ENCODE results near the gene UMODL1.

Gene UMODL1

GRCh38 chr21:42059721-42060120 lies 11.4 kb upstream of the UMODL1 start:
- TF ChIP-seq CTCF (conservative IDR thresholded peaks at IDR 0.05; ENCODE audit: low read depth, low read length) = no peak
- no peak for DNase-seq (ENCODE audit: low read depth)
- H3K4me3 ChIP-seq (ENCODE audit: low read length) = no peak overlapping the region

- H3K4me3 ChIP-seq (ENCODE audit: low read length) = no peak overlapping the region
- no peak for TF ChIP-seq CTCF (conservative IDR thresholded peaks at IDR 0.05; ENCODE audit: low read depth, low read length)
- DNase-seq (ENCODE audit: low read depth) = no peak
Measured at GRCh38 chr21:42060166-42060565, 11.0 kb upstream of the UMODL1 start.

GRCh38 chr21:42061195-42061985 lies 9.7 kb upstream of the UMODL1 start:
- DNase-seq (ENCODE audit: low read depth) = no peak
- H3K4me3 ChIP-seq (ENCODE audit: low read length) = no peak overlapping the region
- no peak for TF ChIP-seq CTCF (conservative IDR thresholded peaks at IDR 0.05; ENCODE audit: low read depth, low read length)

GRCh38 chr21:42061986-42062235 lies 9.2 kb upstream of the UMODL1 start:
- H3K4me3 ChIP-seq (ENCODE audit: low read length) = no peak overlapping the region
- no peak for TF ChIP-seq CTCF (conservative IDR thresholded peaks at IDR 0.05; ENCODE audit: low read depth, low read length)
- DNase-seq (ENCODE audit: low read depth) = no peak

GRCh38 chr21:42062236-42063022 lies 8.7 kb upstream of the UMODL1 start:
- H3K4me3 ChIP-seq (ENCODE audit: low read length) = no peak overlapping the region
- DNase-seq (ENCODE audit: low read depth) = no peak
- TF ChIP-seq CTCF (conservative IDR thresholded peaks at IDR 0.05; ENCODE audit: low read depth, low read length) = no peak

GRCh38 chr21:42063191-42063570 lies 7.9 kb upstream of the UMODL1 start:
- no peak for DNase-seq (ENCODE audit: low read depth)
- no peak overlapping the region for H3K4me3 ChIP-seq (ENCODE audit: low read length)
- TF ChIP-seq CTCF (conservative IDR thresholded peaks at IDR 0.05; ENCODE audit: low read depth, low read length) = no peak
